Endothelial cell of umbilical vein (primary cell): ENCODE results near the gene JMJD7. TPM values are rescaled to one million over a fixed set of nuclear protein-coding genes. Genes with fewer than 3 reads are reported as not detected.

Experiments used
- BruUV-seq: library from RNA; stranded (reverse); fragments of 400-500 nt; replicated peaks from 2 replicates; lab custom pipeline; 2021; lab: Mats Ljungman, UMichigan
- CTCF ChIA-PET: fragments of 300-600, 350-600 bp; sonication (Branson Sonifier 250); formaldehyde crosslinking; loops from one replicate; lab custom pipeline; 2021; ENCODE audit warnings: antibody characterized with exemption, inconsistent platforms; lab: Charles Lee
- POLR2A ChIA-PET: fragments of 300-600, 350-600 bp; sonication (Branson Sonifier 250); formaldehyde crosslinking; loops from one replicate; lab custom pipeline; 2021; ENCODE audit warnings: antibody characterized with exemption, inconsistent platforms; lab: Charles Lee
- DNase-seq: peaks from one replicate; pipeline ENCODE4 v3.0.0-alpha.2; 2011; ENCODE audit warnings: low read depth, low spot score
- FAIRE-seq: peaks from 2 replicates; lab custom pipeline; 2011; peaks lifted over from hg19 to GRCh38; lab: Jason Lieb, UNC
- H2AFZ ChIP-seq: 2 replicates; pipeline ENCODE4 v1.6.0; 2012; ENCODE audit warnings: low read depth, low read length, control low read depth, inconsistent platforms
- H3K27ac ChIP-seq: 2 replicates; pipeline ENCODE4 v1.5.1; 2011; ENCODE audit warnings: low read depth, mild to moderate bottlenecking, control low read depth, low read length, moderate library complexity; ENCODE audit not compliant: insufficient read depth
- H3K27me3 ChIP-seq, 2 experiments: 2 replicates each; pipeline versions ENCODE4 v1.6.0 to v1.6.1; 2011; ENCODE audit warnings: low read length in 2 of 2, mixed read lengths in 1 of 2; ENCODE audit not compliant: control insufficient read depth in 2 of 2, insufficient read depth in 2 of 2
- H3K36me3 ChIP-seq, 2 experiments: 2 replicates in 1 of 2; 3 replicates in 1 of 2; pipeline ENCODE4 v1.5.1; 2011; ENCODE audit warnings: low read length in 2 of 2, mild to moderate bottlenecking in 1 of 2, moderate library complexity in 1 of 2; ENCODE audit not compliant: control insufficient read depth in 2 of 2, insufficient read depth in 2 of 2; ENCODE audit errors: extremely low read depth in 1 of 2
- H3K4me1 ChIP-seq: 3 replicates; pipeline ENCODE4 v1.5.1; 2011; ENCODE audit warnings: mild to moderate bottlenecking, low read length; ENCODE audit not compliant: control insufficient read depth, insufficient read depth; ENCODE audit errors: extremely low read depth
- H3K4me2 ChIP-seq: 2 replicates; pipeline ENCODE4 v1.6.1; 2011; ENCODE audit warnings: low read length, control low read depth, mixed read lengths; ENCODE audit not compliant: insufficient read depth
- H3K4me3 ChIP-seq, 3 experiments: fragments of 200-600 bp in 1 of 3; sonication (generic), shearing (Covaris generic) in 1 of 3; replicated peaks in 1 of 3; 2 replicates each; pipeline ENCODE4 v1.5.1; 2011 to 2016; ENCODE audit warnings: control low read depth in 3 of 3, low read length in 3 of 3, mild to moderate bottlenecking in 2 of 3, inconsistent platforms in 1 of 3, low read depth in 1 of 3, moderate library complexity in 1 of 3; ENCODE audit not compliant: insufficient read depth in 1 of 3
- H3K79me2 ChIP-seq: 2 replicates; pipeline ENCODE4 v1.6.0; 2012; ENCODE audit warnings: low read length, inconsistent platforms; ENCODE audit not compliant: control insufficient read depth, insufficient read depth
- H3K9ac ChIP-seq: replicated peaks from 2 replicates; pipeline ENCODE3; 2011; ENCODE audit warnings: low read length, control low read depth; ENCODE audit not compliant: insufficient read depth; ENCODE audit errors: extremely low read depth
- H3K9me1 ChIP-seq: replicated peaks from 3 replicates; pipeline ENCODE4 v1.6.0; 2011; ENCODE audit warnings: mild to moderate bottlenecking, low read length; ENCODE audit not compliant: control insufficient read depth, insufficient read depth; ENCODE audit errors: extremely low read depth
- H3K9me3 ChIP-seq: replicated peaks from 2 replicates; pipeline ENCODE4 v1.5.1; 2012; ENCODE audit warnings: low read length, inconsistent platforms; ENCODE audit not compliant: control insufficient read depth, insufficient read depth
- H4K20me1 ChIP-seq: replicated peaks from 2 replicates; pipeline ENCODE3; 2011; ENCODE audit warnings: mild to moderate bottlenecking, low read length; ENCODE audit not compliant: control insufficient read depth, insufficient read depth; ENCODE audit errors: extremely low read depth
- EZH2 ChIP-seq: IDR thresholded peaks from 2 replicates; pipeline ENCODE4 v1.6.1; 2012; ENCODE audit warnings: borderline replicate concordance, low read depth, mild to moderate bottlenecking, moderate library complexity, low read length, inconsistent platforms; ENCODE audit not compliant: severe bottlenecking
- FOS ChIP-seq: IDR thresholded peaks from 2 replicates; pipeline ENCODE4 v1.6.1; 2011; ENCODE audit warnings: mild to moderate bottlenecking, low read length, moderate library complexity, borderline replicate concordance; ENCODE audit not compliant: insufficient read depth
- GATA2 ChIP-seq: IDR thresholded peaks from 2 replicates; pipeline ENCODE4 v1.7.0; 2011; ENCODE audit warnings: low read depth, mild to moderate bottlenecking, moderate library complexity, mixed read lengths, low read length; ENCODE audit not compliant: insufficient read length, insufficient read depth
- JUN ChIP-seq: IDR thresholded peaks from 2 replicates; pipeline ENCODE4 v1.6.1; 2011; ENCODE audit warnings: borderline replicate concordance, low read depth; ENCODE audit not compliant: insufficient read length, insufficient read depth
- MYC ChIP-seq: IDR thresholded peaks from one replicate; pipeline ENCODE4 v1.6.1; 2011; ENCODE audit warnings: mild to moderate bottlenecking, low read depth, low read length
- POLR2A ChIP-seq: IDR thresholded peaks from 2 replicates; pipeline ENCODE4 v1.6.1; 2012; ENCODE audit warnings: low read depth, mild to moderate bottlenecking, control low read depth, low read length
- POLR2AphosphoS5 ChIP-seq: IDR thresholded peaks from 2 replicates; pipeline ENCODE4 v1.6.1; 2012; ENCODE audit warnings: low read depth, mild to moderate bottlenecking, control low read depth, low read length, moderate library complexity; ENCODE audit not compliant: insufficient read depth
- dilution Hi-C: fragments of 300-500 bp; cut with MboI; formaldehyde crosslinking; loops from one replicate; pipeline ENCODE4 v1.15.0; 2019; ENCODE audit warnings: low sequenced_read_pairs; ENCODE audit not compliant: extremely low pct_ligation_motif_present
- intact Hi-C: fragments of 100-400 bp; cut with micrococcal nuclease; formaldehyde crosslinking; loops from one replicate; pipeline ENCODE4 v1.10.0; 2022
- polyA plus RNA-seq, 4 experiments: library from polyadenylated mRNA; depleted of rRNA in 3 of 4; stranded (reverse) in 3 of 4; unstranded in 1 of 4; fragments of >200 nt; gene quantifications; 2 replicates each; pipeline versions ENCODE4 v1.2.1 to v1.2.3, GENCODE V29; 2011 to 2012; ENCODE audit warnings: missing spikeins in 1 of 4
- total RNA-seq: library from RNA; stranded (reverse); gene quantifications from 2 replicates; pipeline ENCODE4 v1.2.3, GENCODE V29; 2021
- TF ChIP-seq, protein P1 (sequence below): IDR thresholded peaks from 2 replicates; pipeline ENCODE4 v1.6.1; 2011; ENCODE audit not compliant: insufficient read depth, insufficient read length
- TF ChIP-seq, protein P2 (sequence below), 2 donors: IDR thresholded peaks; 1 replicate in 1 of 2; 2 replicates in 1 of 2; pipeline ENCODE4 v1.5.1; 2011; ENCODE audit warnings: low read length in 2 of 2, mild to moderate bottlenecking in 2 of 2, moderate library complexity in 2 of 2, control low read depth in 1 of 2, inconsistent platforms in 1 of 2, low read depth in 1 of 2; ENCODE audit not compliant: insufficient read depth in 1 of 2; ENCODE audit errors: extremely low read depth in 1 of 2

The JMJD7 gene
- total and polyA plus RNA-seq, 2 donors (not counting 3 experiments of a cell fraction or from before 2014, with no cell fraction given): 7.3 to 11.4 TPM

DNA sequence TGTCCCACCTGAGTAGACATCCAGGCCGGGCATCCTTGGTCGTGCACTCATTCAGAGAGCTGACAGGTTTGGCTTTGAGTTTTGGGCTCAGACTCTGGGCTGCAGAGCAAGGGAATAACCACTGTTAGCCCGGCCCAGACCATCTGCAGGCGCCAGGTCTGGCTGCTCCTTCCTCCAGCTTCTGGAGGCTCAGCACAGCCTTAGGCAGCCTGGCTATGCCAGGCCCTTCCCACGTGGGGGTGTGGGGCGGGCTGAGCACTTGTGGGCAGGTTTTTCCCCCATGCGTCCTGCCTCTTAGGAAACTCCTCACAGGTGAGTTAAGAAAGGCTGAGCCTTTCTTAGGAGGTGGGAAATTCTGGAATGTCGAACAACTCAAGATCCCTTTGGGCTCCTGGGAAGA, 22.0 kb downstream of the JMJD7 start:
- Histone ChIP-seq H3K27ac (no peak overlapping the region), H3K36me3 (peaks cover 6 to 47% of the 10 kb centered on the region in 2 experiments), H3K9ac (no peak overlapping the region), H3K9me3 (no peaks in the 10 kb centered on the region), H3K27me3 (no peaks in the 10 kb centered on the region), H3K79me2 (no peaks in the 10 kb centered on the region), H4K20me1 (no peaks in the 10 kb centered on the region), H3K4me1 (no peaks in the 10 kb centered on the region), H3K4me2 (no peak overlapping the region), H3K4me3 (no peak overlapping the region), H3K9me1 (no peaks in the 10 kb centered on the region), H2AFZ (no peak overlapping the region)
- dilution Hi-C loops: no loop called here
- FAIRE-seq (no peak), DNase-seq (no peak)
- ChIA-PET POLR2A (no interaction called here), CTCF (no interaction called here)
- intact Hi-C loops: no loop called here
- BruUV-seq: no TSS peak
- no peak for TF ChIP-seq JUN
- no peak for TF ChIP-seq EZH2
- TF ChIP-seq FOS: no peak
- no peak for TF ChIP-seq GATA2
- TF ChIP-seq, protein P1, sequence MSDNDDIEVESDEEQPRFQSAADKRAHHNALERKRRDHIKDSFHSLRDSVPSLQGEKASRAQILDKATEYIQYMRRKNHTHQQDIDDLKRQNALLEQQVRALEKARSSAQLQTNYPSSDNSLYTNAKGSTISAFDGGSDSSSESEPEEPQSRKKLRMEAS: no peak
- no peak for TF ChIP-seq POLR2A
- no peak for TF ChIP-seq MYC
- TF ChIP-seq POLR2AphosphoS5: no peak
- TF ChIP-seq, protein P2, sequence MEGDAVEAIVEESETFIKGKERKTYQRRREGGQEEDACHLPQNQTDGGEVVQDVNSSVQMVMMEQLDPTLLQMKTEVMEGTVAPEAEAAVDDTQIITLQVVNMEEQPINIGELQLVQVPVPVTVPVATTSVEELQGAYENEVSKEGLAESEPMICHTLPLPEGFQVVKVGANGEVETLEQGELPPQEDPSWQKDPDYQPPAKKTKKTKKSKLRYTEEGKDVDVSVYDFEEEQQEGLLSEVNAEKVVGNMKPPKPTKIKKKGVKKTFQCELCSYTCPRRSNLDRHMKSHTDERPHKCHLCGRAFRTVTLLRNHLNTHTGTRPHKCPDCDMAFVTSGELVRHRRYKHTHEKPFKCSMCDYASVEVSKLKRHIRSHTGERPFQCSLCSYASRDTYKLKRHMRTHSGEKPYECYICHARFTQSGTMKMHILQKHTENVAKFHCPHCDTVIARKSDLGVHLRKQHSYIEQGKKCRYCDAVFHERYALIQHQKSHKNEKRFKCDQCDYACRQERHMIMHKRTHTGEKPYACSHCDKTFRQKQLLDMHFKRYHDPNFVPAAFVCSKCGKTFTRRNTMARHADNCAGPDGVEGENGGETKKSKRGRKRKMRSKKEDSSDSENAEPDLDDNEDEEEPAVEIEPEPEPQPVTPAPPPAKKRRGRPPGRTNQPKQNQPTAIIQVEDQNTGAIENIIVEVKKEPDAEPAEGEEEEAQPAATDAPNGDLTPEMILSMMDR (IDR thresholded peaks at IDR 0.05; ENCODE audit: extremely low read depth in 1 of 2, insufficient read depth in 1 of 2, low read depth in 1 of 2, low read length in 2 of 2): no peak
